ENCODE results near the gene MTHFD1L.

MTHFD1L gene

DNA sequence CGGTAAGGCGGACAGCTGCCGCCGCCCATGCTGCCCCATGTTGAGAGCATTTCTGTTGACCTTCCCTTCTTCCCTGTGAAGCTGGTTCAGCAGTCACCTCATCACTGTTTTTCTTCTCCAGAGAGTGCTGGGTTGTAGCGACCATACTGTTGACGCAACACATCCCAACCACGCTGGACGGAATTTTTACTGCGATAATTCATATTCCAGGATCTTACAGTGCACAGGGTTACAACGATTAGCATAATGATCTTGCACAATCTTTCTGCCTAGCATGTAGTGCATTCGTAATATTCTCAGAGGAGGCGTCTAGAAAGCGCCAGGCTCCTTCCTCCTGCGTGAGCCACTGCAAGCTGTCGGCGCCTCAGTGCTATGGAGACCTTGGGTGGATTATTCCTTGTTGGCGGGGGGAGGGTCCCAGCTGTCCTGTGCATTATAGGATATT lies 137.0 kb downstream of the MTHFD1L start:
- Histone ChIP-seq H3K27ac (ENCODE audit: low read depth, low read length) (peak overlapping the region; percentile 52), H3K4me3 (ENCODE audit: low read depth, low read length) (no peak overlapping the region)

GRCh38 chr6:151004383-151005024 lies 139.0 kb downstream of the MTHFD1L start:
- no peaks in the 10 kb centered on the region for H3K79me2 ChIP-seq (ENCODE audit: control insufficient read depth, insufficient read depth, low read length, unreplicated experiment)
- H3K36me3 ChIP-seq (ENCODE audit: insufficient read depth, low read length), result no peaks in the 10 kb centered on the region
- H3K4me1 ChIP-seq (ENCODE audit: control insufficient read depth, insufficient read depth, low read length, unreplicated experiment), result peaks cover 43% of the 10 kb centered on the region
- H2AFZ ChIP-seq (ENCODE audit: low read length, unreplicated experiment), result peak overlapping the region; percentile 33
- H3K4me3 ChIP-seq (ENCODE audit: low read depth, low read length), result peak overlapping the region; percentile 57
- peak overlapping the region; percentile 91 for H3K27ac ChIP-seq (ENCODE audit: low read depth, low read length)
- no peaks in the 10 kb centered on the region for H3K27me3 ChIP-seq (ENCODE audit: insufficient read depth, low read length)

More for the DNA sequence above, 137.0 kb downstream of the MTHFD1L start:
- H3K36me3 ChIP-seq (ENCODE audit: insufficient read depth, low read length), result 0 out of 2 replicates have a peak, but pooled peaks cover 4% of the 10 kb centered on the region
- H3K4me1 ChIP-seq (ENCODE audit: control insufficient read depth, insufficient read depth, low read length, unreplicated experiment), result peaks cover 39% of the 10 kb centered on the region
- H3K27me3 ChIP-seq (ENCODE audit: insufficient read depth, low read length), result no peaks in the 10 kb centered on the region
- H2AFZ ChIP-seq (ENCODE audit: low read length, unreplicated experiment), result no peak overlapping the region
- H3K79me2 ChIP-seq (ENCODE audit: control insufficient read depth, insufficient read depth, low read length, unreplicated experiment), result no peaks in the 10 kb centered on the region

DNA sequence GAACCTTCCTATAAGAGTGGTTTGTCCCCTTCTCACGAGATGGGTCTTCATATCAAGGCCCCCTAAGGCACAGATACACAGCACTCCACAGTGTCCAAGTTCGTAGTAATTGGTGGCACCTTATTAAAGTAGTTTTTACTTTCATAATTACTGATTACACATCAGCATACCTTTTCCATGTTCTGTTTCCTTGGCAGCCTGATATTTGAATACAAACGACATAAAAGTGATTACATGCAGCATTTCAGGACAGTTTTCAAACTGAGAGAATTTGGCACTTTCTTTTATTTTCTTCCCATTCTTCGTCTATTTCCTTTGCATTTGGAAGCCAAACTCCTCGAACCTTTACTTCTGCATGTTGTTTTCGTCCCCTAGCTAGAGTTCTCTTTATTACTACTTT lies 139.7 kb downstream of the MTHFD1L start:
- H3K79me2 ChIP-seq (ENCODE audit: control insufficient read depth, insufficient read depth, low read length, unreplicated experiment), result no peaks in the 10 kb centered on the region
- peak overlapping the region; percentile 48; the same call in 1 of the 2 replicates for H3K4me3 ChIP-seq (ENCODE audit: low read depth, low read length)
- H3K27ac ChIP-seq (ENCODE audit: low read depth, low read length), result peak overlapping the region; percentile 91

GRCh38 chr6:151005896-151006632 lies 140.6 kb downstream of the MTHFD1L start:
- Histone ChIP-seq H3K27me3 (ENCODE audit: insufficient read depth, low read length) (no peaks in the 10 kb centered on the region), H3K27ac (ENCODE audit: low read depth, low read length) (no peak overlapping the region), H2AFZ (ENCODE audit: low read length, unreplicated experiment) (no peak overlapping the region), H3K79me2 (ENCODE audit: control insufficient read depth, insufficient read depth, low read length, unreplicated experiment) (no peaks in the 10 kb centered on the region), H3K36me3 (ENCODE audit: insufficient read depth, low read length) (no peaks in the 10 kb centered on the region), H3K4me3 (ENCODE audit: low read depth, low read length) (no peak overlapping the region), H3K4me1 (ENCODE audit: control insufficient read depth, insufficient read depth, low read length, unreplicated experiment) (peaks cover 36% of the 10 kb centered on the region)

More for the DNA sequence above, 139.7 kb downstream of the MTHFD1L start:
- Histone ChIP-seq H3K27me3 (ENCODE audit: insufficient read depth, low read length) (no peaks in the 10 kb centered on the region), H3K36me3 (ENCODE audit: insufficient read depth, low read length) (no peaks in the 10 kb centered on the region), H3K4me1 (ENCODE audit: control insufficient read depth, insufficient read depth, low read length, unreplicated experiment) (peaks cover 38% of the 10 kb centered on the region), H2AFZ (ENCODE audit: low read length, unreplicated experiment) (no peak overlapping the region)

GRCh38 chr6:151007076-151007475 lies 141.6 kb downstream of the MTHFD1L start:
- H3K27ac ChIP-seq (ENCODE audit: low read depth, low read length), result no peak overlapping the region
- no peak overlapping the region for H3K4me3 ChIP-seq (ENCODE audit: low read depth, low read length)
- H3K4me1 ChIP-seq (ENCODE audit: control insufficient read depth, insufficient read depth, low read length, unreplicated experiment), result peaks cover 28% of the 10 kb centered on the region
- no peaks in the 10 kb centered on the region for H3K36me3 ChIP-seq (ENCODE audit: insufficient read depth, low read length)
- no peak overlapping the region for H2AFZ ChIP-seq (ENCODE audit: low read length, unreplicated experiment)
- H3K79me2 ChIP-seq (ENCODE audit: control insufficient read depth, insufficient read depth, low read length, unreplicated experiment), result no peaks in the 10 kb centered on the region
- H3K27me3 ChIP-seq (ENCODE audit: insufficient read depth, low read length), result no peaks in the 10 kb centered on the region

- Histone ChIP-seq H3K79me2 (ENCODE audit: control insufficient read depth, insufficient read depth, low read length, unreplicated experiment) (no peaks in the 10 kb centered on the region), H3K27ac (ENCODE audit: low read depth, low read length) (no peak overlapping the region), H3K27me3 (ENCODE audit: insufficient read depth, low read length) (no peaks in the 10 kb centered on the region), H3K36me3 (ENCODE audit: insufficient read depth, low read length) (no peaks in the 10 kb centered on the region), H2AFZ (ENCODE audit: low read length, unreplicated experiment) (no peak overlapping the region), H3K4me3 (ENCODE audit: low read depth, low read length) (no peak overlapping the region), H3K4me1 (ENCODE audit: control insufficient read depth, insufficient read depth, low read length, unreplicated experiment) (peaks cover 37% of the 10 kb centered on the region)
These were observed 142.4 kb downstream of the MTHFD1L start for GRCh38 chr6:151007922-151008321.

DNA sequence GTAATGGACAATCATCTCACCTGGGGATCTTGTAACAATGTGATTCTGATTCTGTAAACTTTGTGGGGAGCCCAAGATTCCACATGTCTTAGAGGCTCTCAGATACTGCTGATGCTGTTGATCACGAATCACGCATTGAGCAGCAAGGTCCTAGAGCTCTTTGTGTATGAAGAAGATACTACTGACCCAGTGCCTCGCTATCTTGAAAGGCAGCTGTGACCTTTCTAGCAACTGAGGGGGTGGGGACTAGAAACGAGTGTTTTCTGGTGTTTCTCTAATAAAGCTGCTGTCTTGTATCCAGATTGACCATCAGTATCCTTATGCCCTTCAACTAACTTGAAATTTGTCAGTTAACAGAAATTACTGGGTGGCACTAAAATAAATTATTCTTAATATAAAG lies 142.9 kb downstream of the MTHFD1L start:
- Histone ChIP-seq H3K79me2 (ENCODE audit: control insufficient read depth, insufficient read depth, low read length, unreplicated experiment) (no peaks in the 10 kb centered on the region), H3K27ac (ENCODE audit: low read depth, low read length) (no peak overlapping the region), H3K4me3 (ENCODE audit: low read depth, low read length) (no peak overlapping the region), H3K27me3 (ENCODE audit: insufficient read depth, low read length) (no peaks in the 10 kb centered on the region), H3K36me3 (ENCODE audit: insufficient read depth, low read length) (no peaks in the 10 kb centered on the region), H3K4me1 (ENCODE audit: control insufficient read depth, insufficient read depth, low read length, unreplicated experiment) (peaks cover 40% of the 10 kb centered on the region), H2AFZ (ENCODE audit: low read length, unreplicated experiment) (no peak overlapping the region)

DNA sequence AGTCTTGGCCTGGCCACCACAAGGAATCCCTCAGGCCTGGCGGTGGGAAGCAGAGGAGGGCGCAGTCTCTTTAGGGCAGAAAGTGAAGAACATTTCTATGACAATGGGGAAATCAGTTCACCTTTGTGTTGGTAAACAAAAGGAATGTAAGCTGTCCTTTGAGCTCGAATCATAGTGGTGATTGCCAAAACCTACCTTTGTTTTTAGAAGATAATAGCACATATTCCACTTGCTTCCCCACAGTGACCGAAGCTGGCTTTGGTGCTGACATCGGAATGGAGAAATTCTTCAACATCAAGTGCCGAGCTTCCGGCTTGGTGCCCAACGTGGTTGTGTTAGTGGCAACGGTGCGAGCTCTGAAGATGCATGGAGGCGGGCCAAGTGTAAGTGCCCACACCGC lies 144.1 kb downstream of the MTHFD1L start:
- Histone ChIP-seq H2AFZ (ENCODE audit: low read length, unreplicated experiment) (no peak overlapping the region), H3K27me3 (ENCODE audit: insufficient read depth, low read length) (no peaks in the 10 kb centered on the region), H3K4me1 (ENCODE audit: control insufficient read depth, insufficient read depth, low read length, unreplicated experiment) (peaks cover 39% of the 10 kb centered on the region), H3K79me2 (ENCODE audit: control insufficient read depth, insufficient read depth, low read length, unreplicated experiment) (no peaks in the 10 kb centered on the region), H3K27ac (ENCODE audit: low read depth, low read length) (no peak overlapping the region), H3K36me3 (ENCODE audit: insufficient read depth, low read length) (no peaks in the 10 kb centered on the region), H3K4me3 (ENCODE audit: low read depth, low read length) (no peak overlapping the region)

GRCh38 chr6:151010071-151010470 lies 144.6 kb downstream of the MTHFD1L start:
- Histone ChIP-seq H3K36me3 (ENCODE audit: insufficient read depth, low read length) (no peaks in the 10 kb centered on the region), H2AFZ (ENCODE audit: low read length, unreplicated experiment) (no peak overlapping the region), H3K27ac (ENCODE audit: low read depth, low read length) (no peak overlapping the region), H3K79me2 (ENCODE audit: control insufficient read depth, insufficient read depth, low read length, unreplicated experiment) (no peaks in the 10 kb centered on the region), H3K4me3 (ENCODE audit: low read depth, low read length) (no peak overlapping the region), H3K4me1 (ENCODE audit: control insufficient read depth, insufficient read depth, low read length, unreplicated experiment) (peaks cover 41% of the 10 kb centered on the region), H3K27me3 (ENCODE audit: insufficient read depth, low read length) (no peaks in the 10 kb centered on the region)

DNA sequence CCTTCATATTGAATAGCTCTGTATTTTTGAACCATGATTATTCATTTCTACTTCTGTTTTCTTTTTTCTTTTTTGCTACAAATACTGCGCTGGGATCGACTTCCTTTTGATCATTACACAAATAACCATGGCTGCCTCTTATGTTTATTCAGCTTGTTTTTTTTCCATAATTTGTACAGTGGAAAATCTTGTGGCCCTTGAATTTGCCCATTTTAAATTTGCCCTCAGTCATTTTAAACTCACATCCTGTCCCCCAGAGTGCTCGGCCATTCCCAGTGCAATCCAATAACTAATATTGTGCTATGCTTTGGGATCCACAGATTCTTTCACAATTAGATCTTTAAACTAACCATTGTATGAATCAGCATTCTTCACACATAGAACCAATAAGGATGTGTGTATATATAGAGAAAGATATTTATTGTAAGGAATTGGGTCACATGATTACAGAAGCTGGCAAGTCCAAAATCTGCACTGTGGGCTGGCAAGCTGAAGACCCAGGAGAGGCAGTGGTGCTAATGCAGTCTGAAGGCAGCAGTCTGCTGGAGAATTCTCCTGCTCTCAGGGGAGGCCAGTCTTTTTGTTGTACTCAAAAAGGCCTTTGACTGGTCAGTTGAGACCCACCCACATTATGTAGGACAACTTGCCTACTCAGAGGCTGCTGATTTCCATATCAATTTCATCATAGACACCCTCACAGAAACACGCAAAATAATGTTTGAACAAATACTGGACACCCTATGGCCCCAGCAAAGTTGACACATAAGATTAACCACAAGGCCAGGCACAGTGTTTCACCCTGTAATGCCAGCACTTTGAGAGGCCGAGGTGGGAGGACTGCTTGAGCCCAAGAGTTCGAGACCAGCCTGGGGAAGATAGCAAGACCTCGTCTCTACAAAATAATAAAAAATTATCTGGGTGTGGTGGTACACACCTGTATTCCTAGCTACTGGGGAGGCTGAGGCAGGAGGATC lies 147.1 kb downstream of the MTHFD1L start:
- Histone ChIP-seq H3K79me2 (ENCODE audit: control insufficient read depth, insufficient read depth, low read length, unreplicated experiment) (no peaks in the 10 kb centered on the region), H3K36me3 (ENCODE audit: insufficient read depth, low read length) (peaks cover 4% of the 10 kb centered on the region; the same call in 1 of the 2 replicates), H3K4me3 (ENCODE audit: low read depth, low read length) (no peak overlapping the region), H3K27ac (ENCODE audit: low read depth, low read length) (peak overlapping the region; percentile 55), H2AFZ (ENCODE audit: low read length, unreplicated experiment) (no peak overlapping the region), H3K27me3 (ENCODE audit: insufficient read depth, low read length) (no peaks in the 10 kb centered on the region), H3K4me1 (ENCODE audit: control insufficient read depth, insufficient read depth, low read length, unreplicated experiment) (peaks cover 39% of the 10 kb centered on the region)

All from ACC112 (cell line).